Right lobe of liver (tissue), 6 donors: ENCODE measurements around the gene ARHGAP15. TPM values are rescaled to one million over a fixed set of nuclear protein-coding genes. Genes with fewer than 3 reads are reported as not detected.

ENCODE experiments used
- ATAC-seq, 4 donors: fragments of 200-7000 bp; cut with Tn5 transposase; one replicate each; pipeline ENCODE4 v1.9.1; 2020; ENCODE audit warnings: mild to moderate bottlenecking in 4 of 4, moderate library complexity in 4 of 4
- DNase-seq, 3 donors: peaks; one replicate each; pipeline ENCODE4 v3.0.0-alpha.2; 2020
- H3K27ac ChIP-seq, 3 donors: fragments of 200-600 bp; one replicate each; pipeline ENCODE4 v1.8.0; 2022
- H3K27me3 ChIP-seq, 2 donors: fragments of 200-600 bp; one replicate each; pipeline ENCODE4 v1.8.0; 2022
- H3K36me3 ChIP-seq, 4 donors: fragments of 200-600 bp; sonication (generic) in 1 of 4; one replicate each; pipeline versions ENCODE4 v1.5.1 to v1.8.0; 2017 to 2022; ENCODE audit warnings: control low read depth in 1 of 4
- H3K4me1 ChIP-seq, 4 donors: fragments of 200-600 bp; sonication (generic) in 1 of 4; one replicate each; pipeline versions ENCODE4 v1.5.1 to v1.8.0; 2017 to 2022; ENCODE audit warnings: control low read depth in 1 of 4
- H3K4me3 ChIP-seq, 3 donors: fragments of 200-600 bp; one replicate each; pipeline ENCODE4 v1.8.0; 2022
- H3K9me3 ChIP-seq, 4 donors: fragments of 200-600 bp; sonication (generic) in 1 of 4; one replicate each; pipeline versions ENCODE4 v1.5.1 to v1.8.0; 2017 to 2022; ENCODE audit warnings: control low read depth in 1 of 4
- POLR2A ChIP-seq: fragments of 450-650 bp; IDR thresholded peaks from one replicate; pipeline ENCODE4 v1.6.1; 2017; ENCODE audit warnings: antibody characterized with exemption, mild to moderate bottlenecking
- WGBS: methylation state at CpG from one replicate; pipeline ENCODE4 v1.1.6; 2018; ENCODE audit warnings: low coverage, low lambda C conversion rate; ENCODE audit not compliant: insufficient coverage; ENCODE audit errors: missing lambda C conversion rate; 5-methylcytosine and 5-hydroxymethylcytosine counted together
- intact Hi-C, 2 donors: fragments of 100-400 bp; cut with DNase I; formaldehyde crosslinking; loops; one replicate each; pipeline versions ENCODE4 v1.11.2 to v1.14.1; 2022
- total RNA-seq, 6 experiments: library from RNA; depleted of rRNA in 2 of 6; stranded (reverse); fragments of >200 nt in 2 of 6; fragmentation: NEBNext Ultra II Directional in 3 of 6; extraction: Animal tissue kit (Norgen Biotek cat#: 25700) in 3 of 6; gene quantifications; one replicate each; pipeline versions ENCODE4 v1.1.0 to v1.2.4, GENCODE V29; 2016 to 2023
- TF ChIP-seq, protein P1 (sequence below), 4 donors: fragments of 200-600 bp in 3 of 4; fragments of 450-650 bp in 1 of 4; IDR thresholded peaks; one replicate each; pipeline versions ENCODE4 v1.5.1 to v1.8.0; 2016 to 2022; ENCODE audit warnings: antibody characterized with exemption in 4 of 4, mild to moderate bottlenecking in 2 of 4
- donor health status: DM: no; HTN: yes; CAD: no.
- donor health status: DM: no; HTN: no; CAD: no.
- donor health status: DM: no; HTN: no; CAD: no.
- donor health status: DM: no; HTN: yes; CAD: no.
- donor health status: DM: no; HTN: yes; CAD: no.

ARHGAP15 gene
- total RNA-seq, 6 experiments from 2014 or later: 3.3 to 8.2 (median 6.6) TPM

DNA sequence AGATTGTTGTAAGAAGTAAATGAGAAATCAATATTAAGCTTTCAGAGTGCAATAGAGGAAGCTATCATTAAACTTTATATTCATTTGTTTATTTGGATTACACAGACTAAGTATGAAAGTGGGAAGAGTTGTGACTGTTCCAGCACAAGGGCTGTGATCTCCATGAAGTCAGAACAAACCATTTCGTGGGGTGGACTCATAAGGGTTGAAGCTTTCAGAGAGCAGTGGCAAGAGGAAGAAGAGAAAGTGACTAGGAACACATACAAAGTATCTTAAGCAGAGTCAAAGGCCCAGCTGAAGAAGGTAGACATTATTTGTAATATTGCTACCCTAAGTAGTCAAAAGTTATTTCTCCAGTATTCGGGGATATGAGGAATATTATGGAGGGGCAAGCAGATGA lies 117.0 kb downstream of the ARHGAP15 start:
- no peak overlapping the region for H3K4me3 ChIP-seq
- no peak overlapping the region for H3K27ac ChIP-seq
- no peaks in the 10 kb centered on the region for H3K27me3 ChIP-seq
- no peaks in the 10 kb centered on the region for H3K4me1 ChIP-seq
- ATAC-seq (no peak), DNase-seq (no peak)
- no peaks in the 10 kb centered on the region for H3K36me3 ChIP-seq
- 44% methylated on average over 2 of the region's 2 CpGs for WGBS
- TF ChIP-seq, protein P1, sequence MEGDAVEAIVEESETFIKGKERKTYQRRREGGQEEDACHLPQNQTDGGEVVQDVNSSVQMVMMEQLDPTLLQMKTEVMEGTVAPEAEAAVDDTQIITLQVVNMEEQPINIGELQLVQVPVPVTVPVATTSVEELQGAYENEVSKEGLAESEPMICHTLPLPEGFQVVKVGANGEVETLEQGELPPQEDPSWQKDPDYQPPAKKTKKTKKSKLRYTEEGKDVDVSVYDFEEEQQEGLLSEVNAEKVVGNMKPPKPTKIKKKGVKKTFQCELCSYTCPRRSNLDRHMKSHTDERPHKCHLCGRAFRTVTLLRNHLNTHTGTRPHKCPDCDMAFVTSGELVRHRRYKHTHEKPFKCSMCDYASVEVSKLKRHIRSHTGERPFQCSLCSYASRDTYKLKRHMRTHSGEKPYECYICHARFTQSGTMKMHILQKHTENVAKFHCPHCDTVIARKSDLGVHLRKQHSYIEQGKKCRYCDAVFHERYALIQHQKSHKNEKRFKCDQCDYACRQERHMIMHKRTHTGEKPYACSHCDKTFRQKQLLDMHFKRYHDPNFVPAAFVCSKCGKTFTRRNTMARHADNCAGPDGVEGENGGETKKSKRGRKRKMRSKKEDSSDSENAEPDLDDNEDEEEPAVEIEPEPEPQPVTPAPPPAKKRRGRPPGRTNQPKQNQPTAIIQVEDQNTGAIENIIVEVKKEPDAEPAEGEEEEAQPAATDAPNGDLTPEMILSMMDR (IDR thresholded peaks at IDR 0.05): no peak
- TF ChIP-seq POLR2A: no peak
- intact Hi-C loops: no loop called here
- no peaks in the 10 kb centered on the region for H3K9me3 ChIP-seq

DNA sequence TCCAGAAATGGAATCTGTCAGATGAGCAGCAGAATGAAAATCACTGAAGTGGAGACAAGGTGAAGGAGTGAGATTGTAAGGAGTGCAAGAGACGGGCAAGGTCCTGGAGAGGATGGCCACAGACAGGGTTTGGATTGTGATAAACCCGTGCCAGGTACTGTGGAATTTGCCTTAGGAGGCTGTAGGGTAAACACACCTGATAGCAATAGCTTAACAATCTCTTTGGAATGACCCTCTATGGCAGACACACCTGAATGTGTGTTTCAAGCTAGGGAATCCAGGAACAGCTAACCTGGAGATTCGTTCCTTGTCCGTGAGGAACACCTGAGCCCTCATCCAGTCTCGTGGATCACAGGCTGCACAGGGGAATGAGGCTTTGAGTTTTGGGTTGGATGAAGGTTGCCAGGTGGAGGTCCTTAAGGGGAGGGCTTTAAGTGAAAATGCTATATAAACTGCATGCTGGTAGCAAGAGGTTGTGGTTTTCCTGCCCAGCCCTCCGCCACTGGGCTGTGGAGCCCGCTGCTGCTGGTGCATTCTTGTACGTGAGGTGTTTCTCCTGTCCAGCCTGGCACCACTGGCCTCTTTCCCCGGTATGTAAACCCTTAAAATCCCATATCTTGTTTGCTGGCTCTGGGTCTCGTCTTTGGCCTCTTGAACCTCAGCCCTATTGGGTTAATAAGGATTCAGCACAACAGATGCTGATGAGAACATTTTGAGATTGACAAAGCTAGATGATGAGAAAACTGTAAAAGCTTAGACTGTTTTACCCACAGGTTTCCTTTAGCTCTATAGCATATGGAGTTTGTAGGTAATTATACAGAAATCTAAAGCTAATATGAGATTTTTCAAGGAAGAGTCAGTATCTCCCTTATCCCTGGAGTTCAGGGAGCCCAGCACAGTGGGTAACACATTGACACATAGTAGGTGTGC lies 117.9 kb downstream of the ARHGAP15 start:
- intact Hi-C loops: no loop called here
- Histone ChIP-seq H3K36me3 (no peaks in the 10 kb centered on the region), H3K27ac (no peak overlapping the region), H3K4me1 (no peaks in the 10 kb centered on the region), H3K27me3 (no peaks in the 10 kb centered on the region), H3K4me3 (no peak overlapping the region), H3K9me3 (no peaks in the 10 kb centered on the region)
- TF ChIP-seq POLR2A: no peak
- TF ChIP-seq, protein P1 (IDR thresholded peaks at IDR 0.05): no peak
- DNase-seq: no peak
- ATAC-seq: peak in 1 of 4 donors; percentile 18
- WGBS: 73% methylated on average over 7 of the region's 10 CpGs

DNA sequence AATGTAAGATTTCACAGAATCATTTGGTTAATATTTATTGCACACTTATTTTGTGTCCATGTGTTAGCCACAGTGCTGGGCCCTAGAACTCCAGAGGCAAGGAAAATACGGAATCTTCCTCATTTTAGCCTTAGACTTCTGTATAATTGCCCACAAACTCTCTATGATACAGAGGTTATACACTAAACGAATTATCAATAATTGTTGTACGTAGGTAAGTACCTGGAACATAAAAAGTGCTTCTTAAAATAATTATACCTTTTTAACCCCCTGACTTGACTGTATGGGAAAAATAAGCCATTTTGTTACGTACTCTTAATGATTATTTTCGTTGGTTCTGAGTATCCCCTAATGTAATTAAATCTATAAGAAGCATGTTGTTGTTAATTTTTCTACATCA lies 119.4 kb downstream of the ARHGAP15 start:
- H3K27me3 ChIP-seq: no peaks in the 10 kb centered on the region
- no peak for DNase-seq
- H3K36me3 ChIP-seq: no peaks in the 10 kb centered on the region
- no peaks in the 10 kb centered on the region for H3K9me3 ChIP-seq
- ATAC-seq: no peak
- WGBS: 58% methylated on average over 5 of the region's 5 CpGs
- intact Hi-C loops: no loop called here
- H3K4me1 ChIP-seq: no peaks in the 10 kb centered on the region
- TF ChIP-seq, protein P1 (IDR thresholded peaks at IDR 0.05): no peak
- no peak for TF ChIP-seq POLR2A
- H3K4me3 ChIP-seq: no peak overlapping the region
- no peak overlapping the region for H3K27ac ChIP-seq

DNA sequence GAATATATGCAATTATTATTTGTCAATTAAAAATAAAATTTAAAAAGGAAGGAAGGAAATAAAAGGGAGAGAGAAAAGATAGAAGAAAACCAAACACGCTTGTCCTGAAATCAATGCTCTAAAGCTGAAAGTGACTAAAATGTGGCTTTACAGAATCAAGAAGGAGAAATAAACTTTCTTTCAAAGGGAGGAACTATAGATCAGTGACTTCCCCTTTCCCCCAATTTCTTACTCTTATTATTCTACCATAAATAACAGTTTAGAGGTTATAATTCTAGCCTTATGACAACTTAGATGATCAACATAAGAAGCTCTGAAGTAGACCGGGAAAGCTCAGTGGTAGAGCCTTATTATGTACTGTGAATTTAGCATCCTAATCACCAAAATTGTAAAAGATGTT lies 122.5 kb downstream of the ARHGAP15 start:
- intact Hi-C loops: no loop called here
- Histone ChIP-seq H3K27ac (no peak overlapping the region), H3K4me3 (no peak overlapping the region), H3K27me3 (no peaks in the 10 kb centered on the region), H3K4me1 (no peaks in the 10 kb centered on the region), H3K36me3 (no peaks in the 10 kb centered on the region), H3K9me3 (no peaks in the 10 kb centered on the region)
- no peak for ATAC-seq
- no peak for DNase-seq
- WGBS: 76% methylated on average over 2 of the region's 2 CpGs
- TF ChIP-seq, protein P1 (IDR thresholded peaks at IDR 0.05): no peak
- no peak for TF ChIP-seq POLR2A
